Tibial nerve (tissue), 4 donors: ENCODE measurements around the gene SOD3. TPM values are rescaled to one million over a fixed set of nuclear protein-coding genes. Genes with fewer than 3 reads are reported as not detected.

Experiments used
- DNase-seq, 2 donors: peaks; one replicate each; pipeline ENCODE4 v3.0.0-alpha.2; 2019; ENCODE audit warnings: low spot score in 2 of 2
- H3K27ac ChIP-seq, 4 donors: fragments of 200-600 bp; sonication (generic) in 3 of 4; one replicate each; pipeline ENCODE4 v1.5.1; 2017 to 2019; ENCODE audit warnings: mild to moderate bottlenecking in 1 of 4
- H3K27me3 ChIP-seq, 2 donors: fragments of 200-600 bp; sonication (generic) in 1 of 2; one replicate each; pipeline versions ENCODE4 v1.5.1 to v1.6.0; 2017 to 2019
- H3K36me3 ChIP-seq, 3 donors: fragments of 200-600 bp; sonication (generic); one replicate each; pipeline ENCODE4 v1.5.1; 2018 to 2019
- H3K4me1 ChIP-seq, 4 donors: fragments of 200-600 bp; sonication (generic) in 3 of 4; one replicate each; pipeline ENCODE4 v1.5.1; 2017 to 2019
- H3K4me3 ChIP-seq, 4 donors: fragments of 200-600 bp; sonication (generic) in 3 of 4; one replicate each; pipeline ENCODE4 v1.5.1; 2017 to 2019; ENCODE audit warnings: mild to moderate bottlenecking in 1 of 4, moderate library complexity in 1 of 4
- H3K9me3 ChIP-seq, 4 donors: fragments of 200-600 bp; sonication (generic) in 3 of 4; one replicate each; pipeline ENCODE4 v1.5.1; 2017 to 2019
- EP300 ChIP-seq, 2 donors: sonication (generic); formaldehyde crosslinking; IDR thresholded peaks; one replicate each; pipeline ENCODE4 v1.6.1; 2017; ENCODE audit warnings: antibody characterized with exemption in 2 of 2, mild to moderate bottlenecking in 1 of 2
- POLR2A ChIP-seq, 2 donors: fragments of 450-650 bp; IDR thresholded peaks; one replicate each; pipeline ENCODE4 v1.6.1; 2017; ENCODE audit warnings: antibody characterized with exemption in 2 of 2, mild to moderate bottlenecking in 2 of 2, moderate library complexity in 2 of 2
- WGBS, 2 donors: methylation state at CpG; one replicate each; pipeline ENCODE4 v1.1.5; 2018; 5-methylcytosine and 5-hydroxymethylcytosine counted together
- total RNA-seq, 4 donors: library from RNA; depleted of rRNA; stranded (reverse); fragments of >200 nt; gene quantifications; one replicate each; pipeline ENCODE4 v1.1.0, GENCODE V29; 2016
- TF ChIP-seq, protein P1 (sequence below), 5 experiments: fragments of 200-600 bp in 3 of 5; fragments of 450-650 bp in 2 of 5; sonication (generic) in 3 of 5; IDR thresholded peaks; one replicate each; pipeline ENCODE4 v1.5.1; 2016 to 2019; ENCODE audit warnings: antibody characterized with exemption in 5 of 5, mild to moderate bottlenecking in 3 of 5, moderate library complexity in 2 of 5

SOD3 gene
- total RNA-seq, 4 donors from 2014 or later = 208 to 359 (median 326) TPM

DNA sequence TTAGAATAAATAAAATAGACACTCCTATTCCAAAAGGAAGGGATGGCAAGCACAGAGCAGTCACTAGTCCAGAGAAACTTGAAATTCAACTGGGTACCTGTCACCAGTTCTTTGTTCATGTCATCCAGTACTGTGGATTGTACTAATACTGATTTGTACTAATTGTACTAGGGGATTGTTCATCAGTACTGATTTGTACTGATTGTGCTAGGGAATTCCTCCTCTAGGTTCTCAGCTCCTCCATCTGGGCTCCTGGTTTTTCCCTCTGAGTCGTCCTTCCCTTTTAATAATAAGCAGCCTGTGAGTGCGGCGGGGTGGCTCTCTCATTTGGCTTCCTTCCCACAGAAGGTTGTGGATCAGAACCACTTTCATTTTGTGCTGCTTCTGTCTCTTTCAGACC, 31.0 kb upstream of the SOD3 start:
- DNase-seq = no peak
- H3K4me3 ChIP-seq = no peak overlapping the region
- no peaks in the 10 kb centered on the region for H3K9me3 ChIP-seq
- WGBS, 2 donors = 74 to 75% methylated on average over 3 of the region's 3 CpGs
- no peaks in the 10 kb centered on the region for H3K36me3 ChIP-seq
- H3K27ac ChIP-seq = no peak overlapping the region
- H3K27me3 ChIP-seq = no peaks in the 10 kb centered on the region
- TF ChIP-seq, protein P1, sequence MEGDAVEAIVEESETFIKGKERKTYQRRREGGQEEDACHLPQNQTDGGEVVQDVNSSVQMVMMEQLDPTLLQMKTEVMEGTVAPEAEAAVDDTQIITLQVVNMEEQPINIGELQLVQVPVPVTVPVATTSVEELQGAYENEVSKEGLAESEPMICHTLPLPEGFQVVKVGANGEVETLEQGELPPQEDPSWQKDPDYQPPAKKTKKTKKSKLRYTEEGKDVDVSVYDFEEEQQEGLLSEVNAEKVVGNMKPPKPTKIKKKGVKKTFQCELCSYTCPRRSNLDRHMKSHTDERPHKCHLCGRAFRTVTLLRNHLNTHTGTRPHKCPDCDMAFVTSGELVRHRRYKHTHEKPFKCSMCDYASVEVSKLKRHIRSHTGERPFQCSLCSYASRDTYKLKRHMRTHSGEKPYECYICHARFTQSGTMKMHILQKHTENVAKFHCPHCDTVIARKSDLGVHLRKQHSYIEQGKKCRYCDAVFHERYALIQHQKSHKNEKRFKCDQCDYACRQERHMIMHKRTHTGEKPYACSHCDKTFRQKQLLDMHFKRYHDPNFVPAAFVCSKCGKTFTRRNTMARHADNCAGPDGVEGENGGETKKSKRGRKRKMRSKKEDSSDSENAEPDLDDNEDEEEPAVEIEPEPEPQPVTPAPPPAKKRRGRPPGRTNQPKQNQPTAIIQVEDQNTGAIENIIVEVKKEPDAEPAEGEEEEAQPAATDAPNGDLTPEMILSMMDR (IDR thresholded peaks at IDR 0.05) = no peak
- no peak for TF ChIP-seq EP300 (IDR thresholded peaks at IDR 0.05)
- TF ChIP-seq POLR2A (IDR thresholded peaks at IDR 0.05) = no peak
- H3K4me1 ChIP-seq = no peaks in the 10 kb centered on the region

DNA sequence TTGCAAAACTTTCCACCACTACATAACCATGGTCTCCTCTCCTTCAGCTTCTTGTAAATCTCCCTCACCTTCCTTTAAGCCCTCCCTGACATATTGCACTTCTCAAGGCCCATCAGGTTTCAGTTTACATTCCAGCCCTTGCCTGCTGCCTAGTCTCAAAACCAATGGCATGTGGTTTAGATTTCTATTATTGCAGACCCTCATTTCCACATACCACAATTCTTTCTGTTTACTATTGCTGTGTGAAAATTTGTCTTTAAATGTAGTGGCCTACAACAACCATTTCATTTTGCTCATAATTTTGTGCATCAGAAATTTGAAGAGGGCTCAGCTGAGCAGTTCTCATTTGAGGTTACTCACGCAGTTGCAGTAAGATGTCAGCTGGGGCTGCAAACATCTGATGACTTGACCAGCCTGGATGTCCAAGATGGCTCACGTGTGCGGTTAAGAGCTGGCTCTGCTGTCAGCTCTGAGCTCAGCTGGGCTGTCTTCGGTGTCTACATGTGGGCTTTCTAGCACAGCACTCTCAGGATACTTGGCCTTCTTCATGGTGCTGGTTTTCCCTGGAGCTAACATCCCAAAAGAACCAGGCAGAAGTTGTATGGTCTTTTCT, 29.9 kb upstream of the SOD3 start:
- WGBS, 2 donors = 88 to 91% methylated on average over 4 of the region's 4 CpGs
- Histone ChIP-seq H3K27me3 (no peaks in the 10 kb centered on the region), H3K4me3 (no peak overlapping the region), H3K27ac (no peak overlapping the region), H3K4me1 (peaks cover 0 to 9% (median 4%) of the 10 kb centered on the region in 4 donors), H3K36me3 (no peaks in the 10 kb centered on the region), H3K9me3 (no peaks in the 10 kb centered on the region)
- no peak for TF ChIP-seq POLR2A (IDR thresholded peaks at IDR 0.05)
- TF ChIP-seq, protein P1 (IDR thresholded peaks at IDR 0.05) = no peak
- no peak for TF ChIP-seq EP300 (IDR thresholded peaks at IDR 0.05)
- no peak for DNase-seq

DNA sequence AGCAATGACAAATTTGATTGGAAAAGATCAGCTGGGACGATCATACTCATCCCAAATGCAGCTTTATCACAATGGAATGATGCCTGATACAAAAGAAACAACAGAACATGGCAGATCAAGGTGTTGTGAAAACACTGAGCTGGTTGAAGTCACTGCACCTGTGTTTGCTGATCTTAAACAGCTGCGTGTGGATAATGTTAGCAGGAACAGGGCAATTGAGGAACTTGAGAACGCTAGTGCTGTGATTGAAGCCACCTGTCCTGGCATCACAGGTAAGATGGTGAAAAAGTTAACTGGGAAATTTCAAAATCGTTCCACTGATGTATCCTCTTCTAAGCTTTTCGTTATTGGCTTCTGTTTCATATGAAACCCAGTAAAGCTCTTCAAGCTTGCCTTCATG, 27.4 kb upstream of the SOD3 start:
- no peak overlapping the region for H3K4me3 ChIP-seq
- 74 to 82% methylated on average over 5 of the region's 5 CpGs for WGBS, 2 donors
- no peak overlapping the region for H3K27ac ChIP-seq
- no peaks in the 10 kb centered on the region for H3K9me3 ChIP-seq
- H3K36me3 ChIP-seq = no peaks in the 10 kb centered on the region
- H3K4me1 ChIP-seq = peaks cover 0 to 12% (median 6%) of the 10 kb centered on the region in 4 donors
- no peak for TF ChIP-seq EP300 (IDR thresholded peaks at IDR 0.05)
- TF ChIP-seq, protein P1 (IDR thresholded peaks at IDR 0.05) = no peak
- no peak for TF ChIP-seq POLR2A (IDR thresholded peaks at IDR 0.05)
- H3K27me3 ChIP-seq = no peaks in the 10 kb centered on the region
- DNase-seq = no peak

DNA sequence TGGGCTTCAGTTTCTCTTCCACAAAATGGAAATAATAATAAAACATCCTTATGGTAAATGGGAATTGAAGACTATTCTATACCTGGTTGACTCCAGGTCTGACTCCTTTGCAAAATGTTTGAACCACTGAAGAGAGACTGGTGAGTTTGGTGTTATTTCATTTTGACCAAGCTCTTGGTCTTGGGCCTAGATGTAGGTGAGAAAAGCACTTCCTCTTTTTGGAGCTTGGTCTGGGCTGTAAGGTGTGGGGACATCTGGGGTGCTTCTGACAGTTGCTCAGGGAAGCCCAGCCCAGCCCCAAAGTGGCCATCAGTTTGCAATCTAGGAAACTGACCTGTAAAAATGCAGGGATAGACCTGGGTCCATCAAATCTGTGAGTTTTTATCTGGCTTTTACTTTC, 26.8 kb upstream of the SOD3 start:
- Histone ChIP-seq H3K9me3 (no peaks in the 10 kb centered on the region), H3K4me3 (no peak overlapping the region), H3K27ac (no peak overlapping the region), H3K4me1 (peaks cover 0 to 12% (median 6%) of the 10 kb centered on the region in 4 donors), H3K36me3 (no peaks in the 10 kb centered on the region), H3K27me3 (no peaks in the 10 kb centered on the region)
- TF ChIP-seq, protein P1 (IDR thresholded peaks at IDR 0.05) = no peak
- TF ChIP-seq POLR2A (IDR thresholded peaks at IDR 0.05) (no peak), EP300 (IDR thresholded peaks at IDR 0.05) (no peak)
- no peak for DNase-seq

DNA sequence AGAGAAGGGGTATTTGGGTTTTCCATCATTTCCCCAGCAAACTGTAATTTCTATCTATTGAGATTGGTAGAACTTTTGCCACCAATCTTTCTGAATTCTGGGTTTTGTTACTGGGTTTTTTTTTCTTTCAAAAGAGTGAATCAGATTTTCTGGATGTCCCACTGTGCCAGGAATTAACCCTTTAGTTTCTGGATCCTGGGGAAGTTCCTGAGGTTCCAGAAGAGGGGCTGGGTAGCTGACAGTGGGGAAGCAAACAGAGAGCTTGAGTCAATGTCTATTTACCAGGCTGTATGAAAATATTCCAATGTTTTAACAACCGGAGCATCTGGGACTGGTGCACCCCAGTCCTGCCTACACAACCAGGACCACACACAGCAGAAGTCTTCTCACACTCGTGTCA, 25.8 kb upstream of the SOD3 start:
- Histone ChIP-seq H3K4me1 (peaks cover 0 to 12% (median 6%) of the 10 kb centered on the region in 4 donors), H3K27me3 (no peaks in the 10 kb centered on the region), H3K27ac (peak overlapping the region in 2 of 4 donors; percentile 36 to 79), H3K4me3 (no peak overlapping the region), H3K36me3 (no peaks in the 10 kb centered on the region), H3K9me3 (no peaks in the 10 kb centered on the region)
- no peak for DNase-seq
- WGBS, 2 donors = 37 to 49% methylated on average over 2 of the region's 2 CpGs
- TF ChIP-seq POLR2A (IDR thresholded peaks at IDR 0.05) (no peak), EP300 (IDR thresholded peaks at IDR 0.05) (no peak)
- TF ChIP-seq, protein P1 (IDR thresholded peaks at IDR 0.05) = no peak
